AG09309 (cell line): Measurements from ENCODE around the gene DIP2C.

Experiments used
- DNase-seq: peaks from one replicate; pipeline ENCODE4 v3.0.0-alpha.2; 2010; ENCODE audit warnings: low read depth
- H3K4me3 ChIP-seq: 2 replicates; pipeline ENCODE4 v1.5.1; 2011; ENCODE audit warnings: mild to moderate bottlenecking, low read depth, low read length, moderate library complexity; ENCODE audit not compliant: control insufficient read depth
- TF ChIP-seq, protein P1 (sequence below): IDR thresholded peaks from 2 replicates; pipeline ENCODE4 v1.5.1; 2011; ENCODE audit warnings: mild to moderate bottlenecking, low read depth, low read length, inconsistent platforms; ENCODE audit not compliant: insufficient read depth, control insufficient read depth; ENCODE audit errors: missing control alignments

DIP2C gene

DNA sequence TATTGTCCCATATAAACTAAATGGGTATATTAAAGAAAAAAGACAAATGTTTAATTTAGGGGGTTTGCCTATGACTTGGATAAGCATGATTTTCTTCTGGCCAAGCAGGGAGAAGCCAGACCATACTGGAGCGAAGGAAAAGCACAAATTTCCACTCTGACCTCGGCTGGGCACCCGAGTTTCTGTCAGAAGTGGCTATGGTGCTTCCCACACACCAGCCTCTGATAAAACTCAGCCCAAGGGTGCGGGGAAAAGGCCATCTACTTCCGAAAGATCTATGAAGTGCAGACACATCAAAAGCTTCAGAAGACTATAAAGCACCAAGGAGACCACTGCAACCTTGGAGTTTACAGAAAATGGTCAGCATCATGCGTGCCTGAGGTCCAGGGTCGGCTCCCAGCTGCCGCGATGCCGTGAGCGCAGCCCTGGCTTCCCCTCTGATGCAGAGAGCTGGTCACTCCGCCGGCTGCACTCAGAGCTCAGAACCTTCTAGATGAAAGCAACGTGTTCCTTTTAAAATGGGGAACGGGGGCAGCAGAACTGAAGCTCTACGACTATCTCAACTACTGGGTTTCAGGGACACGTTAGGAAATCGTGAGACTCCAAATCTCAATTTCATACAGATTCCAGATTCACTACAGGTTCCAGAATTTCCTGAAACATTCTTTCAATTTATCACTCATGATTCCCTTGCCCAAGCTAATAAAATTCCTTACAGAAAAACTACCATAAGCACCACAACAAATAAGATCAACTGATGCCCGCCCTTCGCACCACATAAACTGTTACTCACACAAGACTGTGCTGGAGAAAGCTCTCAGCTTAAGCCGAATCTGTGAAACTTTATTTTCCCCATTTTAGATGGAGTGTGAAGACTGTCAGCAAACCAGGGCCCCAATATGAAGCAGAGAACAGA lies 84.5 kb downstream of the DIP2C start:
- H3K4me3 ChIP-seq, result no peak overlapping the region
- DNase-seq, result no peak
- TF ChIP-seq, protein P1, sequence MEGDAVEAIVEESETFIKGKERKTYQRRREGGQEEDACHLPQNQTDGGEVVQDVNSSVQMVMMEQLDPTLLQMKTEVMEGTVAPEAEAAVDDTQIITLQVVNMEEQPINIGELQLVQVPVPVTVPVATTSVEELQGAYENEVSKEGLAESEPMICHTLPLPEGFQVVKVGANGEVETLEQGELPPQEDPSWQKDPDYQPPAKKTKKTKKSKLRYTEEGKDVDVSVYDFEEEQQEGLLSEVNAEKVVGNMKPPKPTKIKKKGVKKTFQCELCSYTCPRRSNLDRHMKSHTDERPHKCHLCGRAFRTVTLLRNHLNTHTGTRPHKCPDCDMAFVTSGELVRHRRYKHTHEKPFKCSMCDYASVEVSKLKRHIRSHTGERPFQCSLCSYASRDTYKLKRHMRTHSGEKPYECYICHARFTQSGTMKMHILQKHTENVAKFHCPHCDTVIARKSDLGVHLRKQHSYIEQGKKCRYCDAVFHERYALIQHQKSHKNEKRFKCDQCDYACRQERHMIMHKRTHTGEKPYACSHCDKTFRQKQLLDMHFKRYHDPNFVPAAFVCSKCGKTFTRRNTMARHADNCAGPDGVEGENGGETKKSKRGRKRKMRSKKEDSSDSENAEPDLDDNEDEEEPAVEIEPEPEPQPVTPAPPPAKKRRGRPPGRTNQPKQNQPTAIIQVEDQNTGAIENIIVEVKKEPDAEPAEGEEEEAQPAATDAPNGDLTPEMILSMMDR, result no peak

- no peak for DNase-seq
- H3K4me3 ChIP-seq, result no peak overlapping the region
- TF ChIP-seq, protein P1, result no peak
Measured at GRCh38 chr10:603745-604144, 85.7 kb downstream of the DIP2C start.

- no peak overlapping the region for H3K4me3 ChIP-seq
- TF ChIP-seq, protein P1, result no peak
- no peak for DNase-seq
Measured at GRCh38 chr10:602391-603005, 87.0 kb downstream of the DIP2C start.

GRCh38 chr10:601660-601963 lies 87.9 kb downstream of the DIP2C start:
- TF ChIP-seq, protein P1, result no peak
- DNase-seq, result no peak

GRCh38 chr10:600876-601659 lies 88.4 kb downstream of the DIP2C start:
- no peak for DNase-seq
- H3K4me3 ChIP-seq, result no peak overlapping the region
- TF ChIP-seq, protein P1, result no peak

More at GRCh38 chr10:601660-601963, 87.9 kb downstream of the DIP2C start:
- no peak overlapping the region for H3K4me3 ChIP-seq

DNA sequence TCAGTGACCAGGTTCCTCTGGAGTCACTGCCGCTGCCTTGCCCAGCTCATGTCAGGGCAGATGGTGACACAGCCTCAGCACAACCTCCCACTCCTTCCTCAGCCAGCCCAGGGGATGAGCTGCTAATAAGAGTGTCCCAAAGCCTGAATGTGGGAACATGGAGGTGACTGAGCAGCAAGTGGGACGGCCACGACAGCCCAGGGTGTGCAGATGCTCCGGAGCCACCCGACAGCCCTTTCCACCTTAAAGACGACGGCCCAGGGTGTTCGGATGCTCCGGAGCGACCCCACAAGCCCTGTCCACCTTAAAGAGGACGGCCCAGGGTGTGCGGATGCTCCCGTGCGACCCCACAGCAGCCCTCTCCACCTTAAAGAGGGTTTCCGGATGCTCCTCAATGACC lies 89.2 kb downstream of the DIP2C start:
- no peak overlapping the region for H3K4me3 ChIP-seq
- no peak for DNase-seq
- TF ChIP-seq, protein P1, result no peak
